ENCODE results near the gene NRP2.

The NRP2 gene

GRCh38 chr2:205659922-205660321, 22.4 kb upstream of the NRP2 start:
- DNase-seq (ENCODE audit: low read depth, low spot score), result no peak

DNA sequence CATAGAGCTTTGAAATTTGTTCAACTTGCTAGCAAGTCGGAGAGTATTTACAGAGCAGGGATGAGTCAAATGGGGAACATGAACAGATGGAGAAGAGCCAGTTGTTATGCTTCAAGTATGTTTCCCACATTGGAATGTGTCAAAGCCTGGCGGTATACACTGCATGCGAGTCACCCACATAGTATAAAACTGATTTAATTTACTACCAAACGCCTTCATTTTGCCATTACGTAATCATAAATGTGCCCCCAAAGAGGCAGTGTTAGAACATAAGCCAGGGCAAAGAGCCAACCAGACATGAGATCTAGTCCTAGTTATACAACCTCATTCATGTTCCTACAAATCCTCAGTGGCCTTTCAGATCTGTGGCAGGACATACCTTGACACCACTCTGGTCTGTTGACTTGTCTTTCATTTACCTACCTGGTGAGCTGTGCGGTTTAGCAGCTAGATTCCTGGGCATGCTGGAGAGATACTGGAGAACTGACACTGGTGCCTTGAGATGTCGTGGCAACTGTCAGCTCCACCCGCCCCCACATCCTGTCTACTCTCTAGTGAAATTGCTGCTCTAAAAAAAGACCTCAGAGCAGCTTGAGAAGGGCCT, 21.7 kb upstream of the NRP2 start:
- DNase-seq (ENCODE audit: low read depth, low spot score), result peak; percentile 83

- no peak for DNase-seq (ENCODE audit: low read depth, low spot score)
These were observed 21.0 kb upstream of the NRP2 start for GRCh38 chr2:205661281-205661680.

DNA sequence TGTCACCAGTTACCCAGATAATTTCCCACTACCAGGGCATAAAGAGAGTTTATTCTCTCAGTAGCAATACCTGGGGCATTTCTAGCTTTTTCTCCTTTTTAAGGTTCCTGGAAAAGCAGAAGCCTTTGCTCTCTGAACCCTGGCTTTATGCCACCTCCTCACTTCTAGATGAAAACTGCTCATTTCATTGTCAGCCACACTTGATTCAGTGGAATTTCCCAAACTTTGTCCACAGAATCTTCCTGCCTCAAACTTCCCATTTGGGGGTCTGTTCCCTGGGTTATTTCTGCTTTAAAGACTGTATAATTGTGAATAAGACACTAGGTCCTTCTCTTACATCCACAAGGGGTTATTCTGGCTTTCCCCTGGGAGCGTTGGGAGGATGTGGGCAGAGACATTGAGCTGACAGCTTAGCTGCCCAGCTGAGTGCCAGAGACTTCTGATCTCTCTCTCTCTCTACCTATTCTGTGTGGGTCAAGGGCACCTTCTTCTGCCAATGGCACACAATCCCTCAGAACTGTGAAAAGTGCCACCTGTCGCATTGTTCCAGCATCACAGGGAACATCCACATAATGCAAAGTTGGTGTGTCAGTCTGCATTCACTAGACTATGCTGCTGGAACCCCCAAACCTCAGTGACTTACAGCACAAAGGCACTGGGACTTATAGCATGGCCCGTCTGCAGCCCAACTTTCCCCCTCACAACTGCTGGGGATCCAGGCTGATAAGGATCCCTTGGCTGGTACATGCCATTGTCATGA, 19.9 kb upstream of the NRP2 start:
- no peak for DNase-seq (ENCODE audit: low read depth, low spot score)

DNA sequence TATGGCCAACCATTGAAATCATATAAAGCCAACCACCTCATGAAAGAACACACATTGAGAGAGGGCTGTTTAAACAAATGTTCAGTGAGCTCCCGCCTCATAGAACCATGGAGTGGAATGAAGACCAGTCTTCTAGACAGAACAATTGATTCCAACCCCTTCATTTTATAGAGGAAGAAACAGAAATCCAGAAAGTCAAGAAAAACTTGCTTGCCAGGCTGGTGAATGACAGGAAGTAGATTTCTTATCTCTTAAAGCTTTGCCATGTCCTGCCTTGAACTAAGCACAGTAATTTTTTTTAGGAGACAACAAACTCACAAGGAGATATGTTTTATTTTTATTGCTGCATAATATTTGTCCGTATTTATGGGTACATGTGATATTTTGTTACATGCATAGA, 16.5 kb upstream of the NRP2 start:
- DNase-seq (ENCODE audit: low read depth, low spot score), result no peak

DNA sequence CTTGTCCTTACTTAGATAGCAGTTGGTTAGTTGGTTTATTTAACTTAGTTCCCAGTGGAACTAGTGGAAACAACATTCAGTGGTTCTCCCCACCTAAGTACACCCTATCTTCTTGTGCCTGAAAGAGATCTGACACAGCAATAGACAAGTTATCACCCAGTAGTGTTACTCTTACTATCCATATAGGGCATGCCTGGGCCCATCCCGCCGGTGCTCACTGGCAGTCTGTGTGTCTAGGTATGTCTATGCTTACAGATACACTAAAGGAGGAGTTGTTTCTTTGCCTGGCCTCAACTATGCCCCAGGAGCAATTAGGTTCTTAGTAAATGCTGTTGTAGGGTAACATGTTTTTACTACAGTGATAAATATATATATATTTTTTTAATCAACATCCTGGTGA, 12.0 kb upstream of the NRP2 start:
- no peak for DNase-seq (ENCODE audit: low read depth, low spot score)

GRCh38 chr2:205673312-205673711, 9.0 kb upstream of the NRP2 start:
- DNase-seq (ENCODE audit: low read depth, low spot score), result no peak

GRCh38 chr2:205675861-205676516, 6.3 kb upstream of the NRP2 start:
- DNase-seq (ENCODE audit: low read depth, low spot score), result peak; percentile 85

GRCh38 chr2:205678541-205679142, 3.7 kb upstream of the NRP2 start:
- no peak for DNase-seq (ENCODE audit: low read depth, low spot score)

GRCh38 chr2:205679410-205680009, 2.8 kb upstream of the NRP2 start:
- DNase-seq (ENCODE audit: low read depth, low spot score), result no peak

DNA sequence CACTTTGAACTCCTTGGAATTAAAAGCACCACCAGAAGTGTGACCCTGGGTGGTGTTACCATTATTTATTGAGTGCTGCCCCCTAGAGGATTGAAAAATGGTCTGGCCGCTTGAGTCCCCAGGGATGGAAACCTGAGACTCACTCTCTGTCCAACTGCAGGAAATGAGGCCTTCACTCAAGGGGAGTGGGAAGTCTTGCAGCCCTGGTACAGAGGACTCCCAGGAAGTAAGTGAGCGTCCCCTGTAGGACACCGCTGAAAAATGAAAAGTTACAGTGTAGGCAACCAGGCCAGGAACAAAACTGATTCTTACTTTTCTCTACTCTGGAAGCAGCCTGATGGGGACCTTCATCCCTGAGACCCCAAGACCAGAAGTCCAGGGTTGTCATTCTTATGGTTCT, 2.2 kb upstream of the NRP2 start:
- DNase-seq (ENCODE audit: low read depth, low spot score), result peak; percentile 92

DNA sequence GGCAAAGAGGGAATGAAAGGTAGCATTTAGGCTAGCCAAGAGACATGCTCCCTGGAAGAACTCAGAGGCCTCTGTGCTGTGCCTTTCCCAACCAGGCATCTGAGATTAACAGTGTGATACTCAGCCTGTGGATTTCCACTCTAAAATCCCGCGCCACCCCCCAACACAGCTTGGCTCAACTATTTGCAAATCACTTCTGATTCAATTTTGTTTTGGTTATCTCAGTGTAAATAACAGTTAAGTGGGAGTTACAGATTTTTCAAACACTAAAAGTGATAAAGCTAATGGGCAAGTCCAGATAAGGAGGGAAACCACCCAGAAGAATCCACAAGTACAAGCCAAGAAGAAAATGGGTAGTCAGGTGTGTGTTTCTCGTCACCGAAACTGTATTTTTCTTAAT, 1.4 kb upstream of the NRP2 start:
- DNase-seq (ENCODE audit: low read depth, low spot score), result no peak

- peak; percentile 71 for DNase-seq (ENCODE audit: low read depth, low spot score)
These were observed 681 bp upstream of the NRP2 start for GRCh38 chr2:205681401-205682238.

- DNase-seq (ENCODE audit: low read depth, low spot score), result no peak
These were observed 735 bp downstream of the NRP2 start for GRCh38 chr2:205682971-205683501.

DNA sequence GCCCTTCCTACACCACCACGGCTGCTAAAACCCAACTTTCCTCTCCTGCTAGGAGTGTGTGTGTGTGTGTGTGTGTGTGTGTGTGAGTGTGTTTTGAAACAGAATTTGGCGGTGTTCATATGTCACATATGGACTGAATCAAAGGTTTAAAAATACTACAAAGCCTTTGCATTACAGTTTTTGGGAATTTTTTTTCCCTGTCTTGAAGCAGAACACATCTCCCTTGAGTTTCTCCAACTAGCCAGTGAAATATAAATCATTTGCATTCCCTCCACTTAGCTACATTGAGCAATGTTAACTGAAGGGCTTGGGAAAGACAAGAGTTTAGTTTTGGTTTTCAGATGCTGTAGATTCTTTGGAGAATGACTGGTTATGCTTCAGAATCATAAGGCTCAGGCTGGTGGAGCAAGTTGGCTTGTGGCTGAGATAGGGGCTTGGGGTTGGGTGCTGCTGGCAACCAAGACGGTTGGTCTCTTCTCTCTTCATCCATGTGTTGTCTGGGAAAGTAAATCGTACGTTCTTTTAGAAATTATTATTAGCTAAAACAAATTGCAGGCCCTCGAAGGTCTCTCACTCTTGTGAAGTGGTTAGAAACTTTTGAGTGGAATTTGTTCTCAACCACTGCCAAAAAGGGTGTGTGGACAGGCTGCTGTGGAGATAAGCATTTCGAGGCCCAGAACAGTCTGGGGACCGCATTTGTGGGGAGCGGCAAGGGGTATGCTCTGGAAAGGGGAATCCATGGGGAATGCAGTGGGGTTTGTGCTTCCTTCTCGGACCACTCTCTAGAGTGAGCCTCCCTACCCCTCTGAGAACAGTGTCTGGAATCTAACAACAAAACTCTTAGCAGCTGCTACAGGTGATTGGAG, 1.4 kb downstream of the NRP2 start:
- DNase-seq (ENCODE audit: low read depth, low spot score), result no peak

- DNase-seq (ENCODE audit: low read depth, low spot score), result peak; percentile 75
These were observed 2.6 kb downstream of the NRP2 start for GRCh38 chr2:205684871-205685313.

DNA sequence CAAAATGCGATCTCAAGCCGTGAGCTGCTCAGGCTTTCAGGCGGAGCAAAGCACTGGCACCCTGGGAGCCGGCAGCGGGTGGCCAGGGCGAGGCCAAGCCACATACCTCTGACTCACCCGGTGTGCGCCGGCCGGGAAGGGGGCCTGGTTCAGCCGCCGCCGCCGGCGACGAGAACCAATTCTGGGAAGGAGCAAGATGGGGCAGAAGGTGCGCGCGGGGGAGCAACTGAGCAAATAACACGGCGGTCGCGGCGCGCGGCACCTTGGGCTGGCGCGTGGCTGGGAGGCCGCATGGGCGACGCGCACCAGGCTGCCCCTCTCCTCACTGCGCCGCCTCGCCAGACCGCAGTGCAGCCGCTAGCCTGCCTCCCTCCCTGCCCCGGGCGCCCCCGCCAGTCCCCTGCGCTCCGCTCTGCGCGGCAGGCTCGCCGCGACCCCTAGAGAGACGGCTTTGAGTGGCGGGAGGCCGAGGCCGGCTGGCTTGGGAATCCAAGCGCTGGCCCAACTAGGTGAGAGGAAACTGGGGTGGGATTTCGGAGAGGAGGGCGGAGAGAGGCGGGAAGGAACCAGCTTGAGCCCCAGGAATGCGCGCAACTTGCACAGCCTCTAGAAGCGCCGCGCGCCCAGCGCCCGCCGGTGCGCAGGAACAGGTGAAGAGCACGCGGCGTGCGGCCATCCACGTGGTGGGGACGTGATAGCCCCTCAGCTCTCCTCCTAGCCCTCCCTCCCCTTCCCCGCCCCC, 3.2 kb downstream of the NRP2 start:
- DNase-seq (ENCODE audit: low read depth, low spot score), result peak; percentile 80

DNA sequence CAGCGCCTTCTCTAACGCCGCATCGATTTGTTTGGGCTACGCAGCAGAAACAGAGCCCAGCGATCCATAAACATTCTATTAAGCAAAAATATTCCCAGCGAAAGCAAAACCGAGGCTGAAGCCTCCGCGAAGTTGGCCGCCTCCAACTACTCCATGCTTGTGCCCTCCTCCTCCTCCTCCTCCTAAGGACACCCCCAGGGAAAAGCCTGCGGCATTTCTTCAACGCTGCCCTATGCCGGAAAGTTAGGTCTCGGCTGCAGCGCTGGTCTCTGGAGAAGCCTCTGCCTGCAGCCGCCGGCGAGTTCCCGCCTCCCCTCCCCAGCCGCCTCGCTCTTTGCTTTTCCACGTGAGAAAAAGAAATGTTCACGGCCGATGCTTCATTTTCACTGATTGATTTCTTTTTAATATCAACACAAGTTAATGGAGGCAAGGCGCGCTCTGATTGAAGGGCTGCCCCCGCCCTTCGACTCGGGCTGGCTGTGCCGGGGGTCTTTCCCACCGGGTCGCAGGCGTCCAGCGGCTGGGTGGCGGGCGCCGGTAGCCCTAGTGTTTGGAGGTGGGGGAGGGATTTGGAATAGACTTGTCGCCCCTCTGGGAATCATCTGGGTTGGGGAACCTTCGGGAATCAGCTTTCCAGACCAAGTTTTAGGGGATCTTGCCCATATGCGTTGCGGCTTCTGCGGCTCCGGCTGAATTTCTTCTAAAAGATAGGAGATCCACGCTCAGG, 3.9 kb downstream of the NRP2 start:
- no peak for DNase-seq (ENCODE audit: low read depth, low spot score)
